Measurements from ENCODE around the gene CTDP1. TPM values are rescaled to one million over a fixed set of nuclear protein-coding genes. Genes with fewer than 3 reads are reported as not detected.
A peak's percentile ranks its signal among the peaks of the same experiment; 100 is the strongest.

CTDP1 gene
- polyA plus RNA-seq, 6 donors from 2014 or later: 2.9 to 15.6 (median 9.0) TPM

GRCh38 chr18:79779021-79779699 lies 99.6 kb downstream of the CTDP1 start:
- ATAC-seq (ENCODE audit: low read depth in 2 of 2) (no peak), DNase-seq (no peak)
- H3K36me3 Mint-ChIP-seq: no peaks in the 10 kb centered on the region
- H3K4me3 Mint-ChIP-seq: no peak overlapping the region
- H3K9me3 Mint-ChIP-seq: peaks cover 0 to 9% (median 4%) of the 10 kb centered on the region in 7 donors
- no peak overlapping the region for H3K27ac Mint-ChIP-seq
- no peaks in the 10 kb centered on the region for H3K4me1 Mint-ChIP-seq
- H3K27me3 Mint-ChIP-seq: peaks cover 30 to 42% (median 40%) of the 10 kb centered on the region in 3 donors

DNA sequence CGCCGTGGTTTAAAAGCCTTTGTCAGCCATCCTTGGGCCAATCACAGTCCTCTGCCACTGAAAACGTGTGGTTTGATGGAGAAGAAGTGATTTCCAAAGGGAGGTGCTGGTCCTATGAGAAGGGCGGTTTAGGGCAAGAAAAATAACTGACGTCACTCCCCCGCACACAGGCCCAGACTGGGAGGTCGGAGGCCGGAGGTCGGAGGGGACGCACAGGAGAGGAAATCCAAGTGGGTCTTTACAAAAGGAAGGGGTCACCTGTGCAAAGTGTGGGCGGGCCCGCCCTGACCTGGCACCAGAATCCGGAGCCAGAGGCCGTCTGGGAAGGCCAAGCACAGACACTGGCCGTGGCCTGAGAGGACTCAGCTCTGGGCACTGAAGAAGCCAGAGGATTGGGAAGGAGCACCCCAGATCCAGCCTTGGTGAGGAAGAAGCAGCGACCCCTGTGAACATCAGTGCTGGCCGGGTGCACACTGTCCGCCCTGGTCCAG lies 100.1 kb downstream of the CTDP1 start:
- Mint-ChIP-seq H3K9me3 (peaks cover 0 to 9% (median 4%) of the 10 kb centered on the region in 7 donors), H3K4me3 (no peak overlapping the region), H3K36me3 (no peaks in the 10 kb centered on the region), H3K4me1 (no peaks in the 10 kb centered on the region), H3K27me3 (peaks cover 33 to 48% (median 46%) of the 10 kb centered on the region in 3 donors), H3K27ac (no peak overlapping the region)
- DNase-seq: no peak
- no peak for ATAC-seq (ENCODE audit: low read depth in 2 of 2)

DNA sequence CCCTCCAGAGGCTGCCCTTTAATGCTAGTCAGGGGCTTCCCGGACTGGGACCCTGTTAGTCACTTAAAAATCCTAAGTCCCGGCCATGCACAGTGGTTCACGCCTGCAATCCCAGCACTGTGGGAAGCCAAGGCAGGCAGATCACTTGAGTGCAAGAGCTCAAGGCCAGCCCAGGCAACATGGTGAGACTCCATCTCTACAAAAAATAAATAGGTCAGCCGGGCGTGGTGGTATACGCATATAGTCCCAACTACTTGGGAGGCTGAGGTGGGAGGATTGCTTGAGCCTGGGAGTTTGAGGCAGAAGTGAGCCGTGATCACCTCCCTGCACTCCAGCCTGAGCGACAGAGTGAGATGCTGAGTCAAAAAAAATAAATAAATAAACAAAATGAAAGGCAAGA lies 100.9 kb downstream of the CTDP1 start:
- Mint-ChIP-seq H3K9me3 (peaks cover 0 to 9% (median 4%) of the 10 kb centered on the region in 7 donors), H3K27ac (no peak overlapping the region), H3K4me3 (no peak overlapping the region), H3K36me3 (no peaks in the 10 kb centered on the region), H3K4me1 (no peaks in the 10 kb centered on the region), H3K27me3 (peaks cover 36 to 56% (median 49%) of the 10 kb centered on the region in 3 donors)
- DNase-seq: no peak
- no peak for ATAC-seq (ENCODE audit: low read depth in 2 of 2)

DNA sequence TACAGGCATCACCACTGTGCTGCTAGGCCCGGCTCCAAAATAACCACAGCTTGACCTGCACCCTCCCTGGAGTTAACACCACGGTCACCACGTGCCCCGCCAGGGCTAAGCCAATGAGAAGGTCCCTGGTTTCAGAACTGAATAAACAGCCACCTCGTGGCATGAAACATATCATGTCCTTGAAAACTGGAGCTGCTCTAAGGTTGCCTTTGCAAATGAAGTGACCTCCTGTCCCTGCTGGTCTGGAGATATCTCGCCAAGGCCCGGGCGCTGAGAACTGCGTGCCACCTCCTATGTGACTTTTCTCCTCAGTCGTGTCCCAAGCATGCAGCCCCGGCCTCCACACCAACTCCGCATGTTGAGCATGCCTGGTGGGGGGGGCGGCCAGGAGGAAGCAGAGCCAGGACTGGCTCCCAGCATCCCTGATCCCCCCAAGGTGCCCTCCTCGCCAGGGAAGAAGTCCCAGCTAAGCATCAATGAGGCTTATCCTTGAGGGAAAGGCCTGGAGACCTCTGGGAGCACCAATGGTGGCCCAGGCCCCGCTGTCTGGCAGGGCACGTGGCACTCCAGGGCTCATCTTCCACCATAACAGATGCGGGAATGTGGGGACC lies 101.8 kb downstream of the CTDP1 start:
- no peaks in the 10 kb centered on the region for H3K36me3 Mint-ChIP-seq
- peaks cover 0 to 8% (median 4%) of the 10 kb centered on the region in 7 donors for H3K9me3 Mint-ChIP-seq
- H3K4me3 Mint-ChIP-seq: no peak overlapping the region
- no peaks in the 10 kb centered on the region for H3K4me1 Mint-ChIP-seq
- H3K27ac Mint-ChIP-seq: peak overlapping the region in 1 of 6 donors; percentile 74
- DNase-seq (no peak), ATAC-seq (ENCODE audit: low read depth in 2 of 2) (no peak)
- H3K27me3 Mint-ChIP-seq: peaks cover 41 to 64% (median 53%) of the 10 kb centered on the region in 3 donors

DNA sequence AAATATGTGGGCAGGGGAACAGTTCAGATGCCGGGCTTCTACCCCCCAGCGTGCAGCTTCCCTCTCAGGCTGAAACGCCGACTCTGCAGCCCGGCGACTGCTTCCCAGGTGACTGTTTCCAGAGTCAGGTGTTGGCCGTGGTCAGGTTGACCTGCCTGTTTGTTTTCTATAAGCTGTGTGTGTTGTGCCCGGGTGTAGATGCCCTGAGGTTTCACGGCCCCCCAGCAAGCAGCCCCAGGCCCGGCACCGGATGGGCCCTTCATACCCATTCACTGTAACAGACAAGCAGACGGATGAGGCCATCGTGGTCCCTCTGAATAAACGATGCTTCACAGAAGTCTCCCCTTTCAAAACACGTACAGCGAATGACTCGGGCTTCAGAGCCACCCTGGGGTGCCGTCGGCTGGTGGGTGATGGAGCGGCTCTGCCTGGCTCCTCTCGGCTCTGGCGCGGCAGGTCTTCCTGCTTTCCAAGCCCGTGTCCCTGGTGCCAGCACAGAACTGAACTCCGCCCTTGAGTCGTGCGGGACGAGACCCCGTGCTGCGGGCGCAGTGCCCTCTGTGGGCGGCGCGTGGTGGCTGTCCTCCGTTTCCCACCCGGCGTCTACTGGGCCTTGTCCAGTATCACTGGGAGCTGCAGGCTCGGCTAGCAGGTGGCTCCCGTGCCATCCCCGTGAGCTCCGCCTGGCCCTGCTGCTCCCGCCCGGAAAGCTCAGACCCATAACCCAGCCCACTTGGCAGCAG lies 103.1 kb downstream of the CTDP1 start:
- Mint-ChIP-seq H3K36me3 (no peaks in the 10 kb centered on the region), H3K9me3 (peaks cover 0 to 2% (median 0%) of the 10 kb centered on the region in 7 donors), H3K27me3 (peaks cover 38 to 64% (median 50%) of the 10 kb centered on the region in 3 donors), H3K27ac (no peak overlapping the region), H3K4me1 (peaks cover 0 to 1% (median 0%) of the 10 kb centered on the region in 3 donors), H3K4me3 (no peak overlapping the region)
- no peak for DNase-seq
- no peak for ATAC-seq (ENCODE audit: low read depth in 2 of 2)

DNA sequence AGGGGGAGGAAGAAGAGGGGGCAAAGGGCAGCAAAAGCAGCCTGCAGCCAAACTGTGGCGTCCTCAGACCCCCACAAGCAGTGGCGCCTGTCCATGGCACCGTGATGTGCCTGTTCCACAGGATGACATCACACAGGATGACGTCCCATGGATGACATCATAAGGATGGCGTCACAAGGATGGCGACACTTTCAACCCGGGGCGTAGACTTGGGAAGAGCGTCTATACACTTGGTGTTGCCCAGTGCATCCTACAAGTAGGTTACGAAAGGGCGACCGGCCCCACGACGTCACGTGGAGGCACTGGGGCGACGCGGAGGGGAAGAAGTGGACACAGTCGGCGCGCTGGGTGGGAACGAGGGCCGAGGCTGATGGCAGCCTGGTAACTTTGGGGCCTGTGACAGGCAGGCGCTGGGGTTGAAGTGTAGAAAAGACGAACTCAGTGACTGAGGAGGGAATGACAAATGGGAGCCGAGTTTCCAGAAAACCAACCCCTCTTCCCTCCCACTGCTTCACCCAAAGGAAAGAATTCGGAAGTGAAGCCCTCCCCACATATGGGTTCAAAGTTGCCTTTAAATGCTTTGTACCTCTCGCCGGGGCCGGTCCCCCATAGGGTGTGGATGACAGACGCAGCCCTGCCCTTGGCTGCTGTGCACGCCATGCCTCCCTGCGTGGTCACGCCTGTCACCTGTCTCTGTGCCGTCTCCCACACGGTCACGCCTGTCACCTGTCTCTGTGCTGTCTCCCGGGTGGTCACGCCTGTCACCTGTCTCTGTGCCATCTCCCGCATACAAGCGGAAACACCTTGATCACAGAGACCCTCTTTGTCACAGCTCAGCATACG lies 104.7 kb downstream of the CTDP1 start:
- Mint-ChIP-seq H3K27me3 (peaks cover 39 to 66% (median 43%) of the 10 kb centered on the region in 3 donors), H3K4me3 (peak overlapping the region in 2 of 8 donors; percentile 44 to 49), H3K9me3 (no peaks in the 10 kb centered on the region)

GRCh38 chr18:79784965-79785770 lies 105.6 kb downstream of the CTDP1 start:
- H3K27me3 Mint-ChIP-seq: peaks cover 40 to 74% (median 49%) of the 10 kb centered on the region in 3 donors
- ATAC-seq (ENCODE audit: low read depth in 2 of 2): peak in 1 of 2 donors; percentile 51

More for the DNA sequence above, 104.7 kb downstream of the CTDP1 start:
- Mint-ChIP-seq H3K4me1 (peaks cover 0 to 1% (median 0%) of the 10 kb centered on the region in 3 donors), H3K36me3 (no peaks in the 10 kb centered on the region), H3K27ac (no peak overlapping the region)
- DNase-seq (no peak), ATAC-seq (ENCODE audit: low read depth in 2 of 2) (peak in 1 of 2 donors; percentile 25)

GRCh38 chr18:79785831-79786230 lies 106.2 kb downstream of the CTDP1 start:
- no peak for ATAC-seq (ENCODE audit: low read depth in 2 of 2)
- H3K9me3 Mint-ChIP-seq: no peaks in the 10 kb centered on the region
- H3K27me3 Mint-ChIP-seq: peaks cover 45 to 81% (median 56%) of the 10 kb centered on the region in 3 donors

More at GRCh38 chr18:79784965-79785770, 105.6 kb downstream of the CTDP1 start:
- Mint-ChIP-seq H3K4me1 (peaks cover 1 to 4% (median 2%) of the 10 kb centered on the region in 3 donors), H3K36me3 (no peaks in the 10 kb centered on the region), H3K4me3 (peak overlapping the region in 2 of 8 donors; percentile 9 to 49), H3K27ac (peak overlapping the region in 1 of 6 donors; percentile 62), H3K9me3 (no peaks in the 10 kb centered on the region)
- no peak for DNase-seq

GRCh38 chr18:79786304-79786703 lies 106.7 kb downstream of the CTDP1 start:
- no peak overlapping the region for H3K27ac Mint-ChIP-seq
- H3K4me1 Mint-ChIP-seq: peaks cover 13 to 15% (median 14%) of the 10 kb centered on the region in 3 donors
- H3K36me3 Mint-ChIP-seq: no peaks in the 10 kb centered on the region
- no peak for DNase-seq
- peak overlapping the region in 2 of 8 donors; percentile 34 to 42 for H3K4me3 Mint-ChIP-seq
- H3K27me3 Mint-ChIP-seq: peaks cover 46 to 85% (median 61%) of the 10 kb centered on the region in 3 donors
- ATAC-seq (ENCODE audit: low read depth in 2 of 2): no peak
- H3K9me3 Mint-ChIP-seq: no peaks in the 10 kb centered on the region

More at GRCh38 chr18:79785831-79786230, 106.2 kb downstream of the CTDP1 start:
- Mint-ChIP-seq H3K36me3 (no peaks in the 10 kb centered on the region), H3K27ac (peak overlapping the region in 1 of 6 donors; percentile 62), H3K4me1 (peaks cover 8 to 11% (median 9%) of the 10 kb centered on the region in 3 donors), H3K4me3 (no peak overlapping the region)
- no peak for DNase-seq

GRCh38 chr18:79786786-79787526 lies 107.4 kb downstream of the CTDP1 start:
- DNase-seq (no peak), ATAC-seq (ENCODE audit: low read depth in 2 of 2) (no peak)
- Mint-ChIP-seq H3K4me3 (peak overlapping the region in 2 of 8 donors; percentile 45 to 61), H3K27me3 (peaks cover 50 to 85% (median 64%) of the 10 kb centered on the region in 3 donors), H3K27ac (peak overlapping the region in 1 of 6 donors; percentile 67), H3K36me3 (no peaks in the 10 kb centered on the region), H3K4me1 (peaks cover 19 to 22% (median 20%) of the 10 kb centered on the region in 3 donors), H3K9me3 (no peaks in the 10 kb centered on the region)

GRCh38 chr18:79787527-79787864 lies 107.9 kb downstream of the CTDP1 start:
- Mint-ChIP-seq H3K4me3 (peak overlapping the region in 4 of 8 donors; percentile 35 to 62 (median 50)), H3K27me3 (peaks cover 46 to 85% (median 64%) of the 10 kb centered on the region in 3 donors)

More at GRCh38 chr18:79787527-79787864, 107.9 kb downstream of the CTDP1 start:
- H3K27ac Mint-ChIP-seq: no peak overlapping the region
- no peaks in the 10 kb centered on the region for H3K9me3 Mint-ChIP-seq
- H3K36me3 Mint-ChIP-seq: no peaks in the 10 kb centered on the region
- DNase-seq: no peak
- no peak for ATAC-seq (ENCODE audit: low read depth in 2 of 2)
- peaks cover 25 to 27% (median 26%) of the 10 kb centered on the region in 3 donors for H3K4me1 Mint-ChIP-seq
